Mesenchymal stem cell (in vitro differentiated cells and primary cell): ENCODE data around the gene ZNF710.

Experiments used
- DNase-seq: peaks from one replicate; pipeline ENCODE4 v3.0.0-alpha.2; 2013
- H2AFZ ChIP-seq: one replicate; pipeline ENCODE4 v1.6.1; 2013; ENCODE audit warnings: low read depth, mild to moderate bottlenecking, control low read depth, inconsistent platforms, low read length, moderate library complexity
- H2AK5ac ChIP-seq: 2 replicates; pipeline ENCODE4 v1.6.1; 2013; ENCODE audit warnings: low read length, moderate library complexity, mild to moderate bottlenecking, inconsistent platforms; ENCODE audit not compliant: severe bottlenecking
- H2BK120ac ChIP-seq: one replicate; pipeline ENCODE4 v1.6.1; 2013; ENCODE audit warnings: low read depth, mild to moderate bottlenecking, inconsistent platforms, low read length, moderate library complexity
- H2BK12ac ChIP-seq, 2 experiments: one replicate each; pipeline ENCODE4 v1.6.1; 2013; ENCODE audit warnings: inconsistent platforms in 2 of 2, low read length in 2 of 2, mild to moderate bottlenecking in 2 of 2, moderate library complexity in 2 of 2, control low read depth in 1 of 2
- H2BK15ac ChIP-seq: one replicate; pipeline ENCODE4 v1.6.1; 2013; ENCODE audit warnings: mild to moderate bottlenecking, low read depth, inconsistent platforms; ENCODE audit not compliant: poor library complexity, severe bottlenecking
- H2BK5ac ChIP-seq: 2 replicates; pipeline ENCODE4 v1.6.1; 2013; ENCODE audit warnings: low read depth, mild to moderate bottlenecking, low read length, control low read depth, inconsistent platforms; ENCODE audit not compliant: poor library complexity, severe bottlenecking
- H3K14ac ChIP-seq, 2 experiments: one replicate each; pipeline ENCODE4 v1.6.1; 2013; ENCODE audit warnings: inconsistent platforms in 2 of 2, low read length in 2 of 2, control low read depth in 1 of 2, mild to moderate bottlenecking in 1 of 2, moderate library complexity in 1 of 2
- H3K18ac ChIP-seq, 2 experiments: one replicate each; pipeline ENCODE4 v1.6.1; 2013; ENCODE audit warnings: inconsistent platforms in 2 of 2, low read length in 2 of 2, control low read depth in 1 of 2, low read depth in 1 of 2, mild to moderate bottlenecking in 1 of 2
- H3K23ac ChIP-seq, 2 experiments: one replicate each; pipeline ENCODE4 v1.6.1; 2013; ENCODE audit warnings: inconsistent platforms in 2 of 2, low read length in 2 of 2, mild to moderate bottlenecking in 2 of 2, moderate library complexity in 2 of 2, control low read depth in 1 of 2
- H3K27ac ChIP-seq: 2 replicates; pipeline ENCODE4 v1.5.1; 2013; ENCODE audit warnings: mild to moderate bottlenecking, moderate library complexity, low read length, control low read depth, inconsistent platforms; ENCODE audit not compliant: poor library complexity, severe bottlenecking
- H3K27me3 ChIP-seq, 2 experiments: 2 replicates each; pipeline versions ENCODE4 v1.6.1 to v1.7.0; 2013; ENCODE audit warnings: low read length in 2 of 2, mild to moderate bottlenecking in 2 of 2, moderate library complexity in 2 of 2, control low read depth in 1 of 2, inconsistent platforms in 1 of 2; ENCODE audit not compliant: control insufficient read depth in 1 of 2, insufficient read depth in 1 of 2
- H3K36me3 ChIP-seq, 2 experiments: 2 replicates each; pipeline versions ENCODE4 v1.6.1 to v1.7.0; 2013; ENCODE audit warnings: low read length in 2 of 2, control low read depth in 1 of 2, inconsistent platforms in 1 of 2, low read depth in 1 of 2, mild to moderate bottlenecking in 1 of 2; ENCODE audit not compliant: insufficient read depth in 2 of 2, control insufficient read depth in 1 of 2
- H3K4ac ChIP-seq, 2 experiments: one replicate each; pipeline ENCODE4 v1.6.1; 2013; ENCODE audit warnings: inconsistent platforms in 2 of 2, low read length in 2 of 2, mild to moderate bottlenecking in 2 of 2, moderate library complexity in 2 of 2, control low read depth in 1 of 2, low read depth in 1 of 2
- H3K4me1 ChIP-seq: 2 replicates; pipeline ENCODE4 v1.6.1; 2013; ENCODE audit warnings: low read depth, low read length, control low read depth; ENCODE audit not compliant: control insufficient read depth, insufficient read depth
- H3K4me2 ChIP-seq: 2 replicates; pipeline ENCODE4 v1.6.1; 2013; ENCODE audit warnings: low read length, mild to moderate bottlenecking, inconsistent platforms; ENCODE audit not compliant: poor library complexity, severe bottlenecking
- H3K4me3 ChIP-seq, 2 experiments: 2 replicates each; pipeline versions ENCODE4 v1.5.1 to v1.7.0; 2013; ENCODE audit warnings: low read length in 2 of 2, mild to moderate bottlenecking in 2 of 2, control low read depth in 1 of 2, low read depth in 1 of 2; ENCODE audit not compliant: insufficient read depth in 1 of 2
- H3K79me1 ChIP-seq: replicated peaks from 2 replicates; pipeline ENCODE4 v1.6.1; 2013; ENCODE audit warnings: mild to moderate bottlenecking, control low read depth, low read length, inconsistent platforms; ENCODE audit not compliant: poor library complexity, severe bottlenecking
- H3K9ac ChIP-seq: 2 replicates; pipeline ENCODE4 v1.7.0; 2013; ENCODE audit warnings: mild to moderate bottlenecking, low read length, moderate library complexity
- H3K9me3 ChIP-seq: 2 replicates; pipeline ENCODE4 v1.7.0; 2013; ENCODE audit warnings: mild to moderate bottlenecking, low read length; ENCODE audit not compliant: control insufficient read depth
- H4K8ac ChIP-seq: one replicate; pipeline ENCODE4 v1.6.1; 2013; ENCODE audit warnings: inconsistent platforms, mild to moderate bottlenecking, low read length, moderate library complexity
- H4K91ac ChIP-seq: one replicate; pipeline ENCODE4 v1.6.1; 2013; ENCODE audit warnings: mild to moderate bottlenecking, low read length, inconsistent platforms
- WGBS: methylation state at CpG from one replicate; pipeline ENCODE4 v1.1.7; 2013; ENCODE audit warnings: mixed read lengths; 5-methylcytosine and 5-hydroxymethylcytosine counted together

ZNF710 gene

GRCh38 chr15:90062462-90062932, 61.4 kb downstream of the ZNF710 start:
- H3K4me2 ChIP-seq, result no peak overlapping the region
- peaks cover 42% of the 10 kb centered on the region for H3K4me1 ChIP-seq
- H4K91ac ChIP-seq, result no peak overlapping the region
- peak overlapping the region in 1 of 2 experiments; percentile 34 for H3K4ac ChIP-seq
- no peak for DNase-seq
- H2BK12ac ChIP-seq, result peak overlapping the region in 1 of 2 experiments; percentile 8
- H4K8ac ChIP-seq, result no peak overlapping the region
- H3K18ac ChIP-seq, result peak overlapping the region; percentile 34 to 54
- no peak overlapping the region for H3K9ac ChIP-seq
- no peak overlapping the region for H2BK5ac ChIP-seq
- H3K14ac ChIP-seq, result peak overlapping the region in 1 of 2 experiments; percentile 67
- peaks cover 47% of the 10 kb centered on the region for H3K79me1 ChIP-seq
- H3K4me3 ChIP-seq, result no peak overlapping the region
- peak overlapping the region; percentile 58 for H2AK5ac ChIP-seq
- 85% methylated on average over 16 of the region's 16 CpGs for WGBS
- peak overlapping the region; percentile 37 for H2BK120ac ChIP-seq
- no peaks in the 10 kb centered on the region for H3K27me3 ChIP-seq
- H3K23ac ChIP-seq, result no peak overlapping the region
- peak overlapping the region; percentile 23 for H2BK15ac ChIP-seq
- H3K27ac ChIP-seq, result no peak overlapping the region
- H2AFZ ChIP-seq, result no peak overlapping the region
- peaks cover 8 to 12% of the 10 kb centered on the region in 2 experiments for H3K36me3 ChIP-seq
- H3K9me3 ChIP-seq, result no peaks in the 10 kb centered on the region

- peak overlapping the region in 1 of 2 experiments; percentile 12 for H2BK12ac ChIP-seq
- no peak overlapping the region for H3K23ac ChIP-seq
- 80% methylated on average over 19 of the region's 20 CpGs for WGBS
- peak overlapping the region; percentile 29 for H4K91ac ChIP-seq
- peak overlapping the region in 1 of 2 experiments; percentile 32 for H3K4ac ChIP-seq
- H3K4me1 ChIP-seq, result peaks cover 42% of the 10 kb centered on the region
- no peaks in the 10 kb centered on the region for H3K9me3 ChIP-seq
- peaks cover 15 to 18% of the 10 kb centered on the region in 2 experiments for H3K36me3 ChIP-seq
- no peak overlapping the region for H2BK120ac ChIP-seq
- H3K79me1 ChIP-seq, result peaks cover 47% of the 10 kb centered on the region
- peak overlapping the region; percentile 42 for H2AK5ac ChIP-seq
- H2AFZ ChIP-seq, result no peak overlapping the region
- peak overlapping the region in 1 of 2 experiments; percentile 13 for H3K18ac ChIP-seq
- no peak overlapping the region for H3K14ac ChIP-seq
- H3K9ac ChIP-seq, result no peak overlapping the region
- no peak overlapping the region for H3K27ac ChIP-seq
- H3K4me3 ChIP-seq, result no peak overlapping the region
- peak overlapping the region; percentile 39 for H4K8ac ChIP-seq
- H3K27me3 ChIP-seq, result no peaks in the 10 kb centered on the region
- peak overlapping the region; percentile 57 for H2BK15ac ChIP-seq
- H2BK5ac ChIP-seq, result no peak overlapping the region
- DNase-seq, result no peak
- H3K4me2 ChIP-seq, result no peak overlapping the region
Observed at GRCh38 chr15:90062973-90063769, 62.0 kb downstream of the ZNF710 start.

- Histone ChIP-seq H3K4me3 (no peak overlapping the region), H3K36me3 (peaks cover 21 to 24% of the 10 kb centered on the region in 2 experiments), H3K4me2 (no peak overlapping the region), H3K4me1 (peaks cover 42% of the 10 kb centered on the region), H4K91ac (peak overlapping the region; percentile 29), H2BK15ac (no peak overlapping the region), H3K14ac (peak overlapping the region in 1 of 2 experiments; percentile 19), H3K79me1 (peaks cover 49% of the 10 kb centered on the region), H3K4ac (no peak overlapping the region), H2BK120ac (no peak overlapping the region), H3K27ac (no peak overlapping the region), H2BK12ac (peak overlapping the region in 1 of 2 experiments; percentile 1), H2BK5ac (no peak overlapping the region), H4K8ac (peak overlapping the region; percentile 39), H3K23ac (peak overlapping the region in 1 of 2 experiments; percentile 65), H3K18ac (peak overlapping the region in 1 of 2 experiments; percentile 50), H2AK5ac (peak overlapping the region; percentile 42), H3K27me3 (no peaks in the 10 kb centered on the region), H3K9ac (no peak overlapping the region), H2AFZ (no peak overlapping the region), H3K9me3 (no peaks in the 10 kb centered on the region)
- no peak for DNase-seq
- WGBS, result 91% methylated on average over 10 of the region's 11 CpGs
Observed at GRCh38 chr15:90063770-90064247, 62.7 kb downstream of the ZNF710 start.
